ENCODE results near the gene CNNM4. TPM values are rescaled to one million over a fixed set of nuclear protein-coding genes. Genes with fewer than 3 reads are reported as not detected.

The CNNM4 gene
- total RNA-seq, 1 donor from 2014 or later = 5.9 TPM

- H3K27ac Mint-ChIP-seq (ENCODE audit: unreplicated experiment) = no peak overlapping the region
- peaks cover 3% of the 10 kb centered on the region for H3K4me1 Mint-ChIP-seq (ENCODE audit: unreplicated experiment)
- H3K4me3 Mint-ChIP-seq (ENCODE audit: unreplicated experiment) = no peak overlapping the region
- TF ChIP-seq CTCF (IDR thresholded peaks at IDR 0.05; ENCODE audit: unreplicated experiment) = no peak
- peaks cover 5% of the 10 kb centered on the region for H3K36me3 Mint-ChIP-seq (ENCODE audit: low read depth, unreplicated experiment)
- no peaks in the 10 kb centered on the region for H3K9me3 Mint-ChIP-seq (ENCODE audit: unreplicated experiment)
- peaks cover 6% of the 10 kb centered on the region for H3K27me3 Mint-ChIP-seq (ENCODE audit: unreplicated experiment)
- DNase-seq (ENCODE audit: low spot score) = no peak
These were observed 38.9 kb downstream of the CNNM4 start for GRCh38 chr2:96799623-96799935.

- Mint-ChIP-seq H3K4me3 (ENCODE audit: unreplicated experiment) (no peak overlapping the region), H3K27me3 (ENCODE audit: unreplicated experiment) (peaks cover 5% of the 10 kb centered on the region), H3K27ac (ENCODE audit: unreplicated experiment) (no peak overlapping the region), H3K9me3 (ENCODE audit: unreplicated experiment) (no peaks in the 10 kb centered on the region), H3K36me3 (ENCODE audit: low read depth, unreplicated experiment) (peaks cover 5% of the 10 kb centered on the region), H3K4me1 (ENCODE audit: unreplicated experiment) (peaks cover 3% of the 10 kb centered on the region)
- no peak for TF ChIP-seq CTCF (IDR thresholded peaks at IDR 0.05; ENCODE audit: unreplicated experiment)
- DNase-seq (ENCODE audit: low spot score) = no peak
These were observed 39.6 kb downstream of the CNNM4 start for GRCh38 chr2:96800061-96801004.

- H3K4me1 Mint-ChIP-seq (ENCODE audit: unreplicated experiment) = peaks cover 4% of the 10 kb centered on the region
- H3K9me3 Mint-ChIP-seq (ENCODE audit: unreplicated experiment) = no peaks in the 10 kb centered on the region
- H3K36me3 Mint-ChIP-seq (ENCODE audit: low read depth, unreplicated experiment) = peaks cover 5% of the 10 kb centered on the region
- peak; percentile 70 for DNase-seq (ENCODE audit: low spot score)
- peak; percentile 64 for TF ChIP-seq CTCF (IDR thresholded peaks at IDR 0.05; ENCODE audit: unreplicated experiment)
- H3K4me3 Mint-ChIP-seq (ENCODE audit: unreplicated experiment) = no peak overlapping the region
- H3K27ac Mint-ChIP-seq (ENCODE audit: unreplicated experiment) = no peak overlapping the region
- peaks cover 5% of the 10 kb centered on the region for H3K27me3 Mint-ChIP-seq (ENCODE audit: unreplicated experiment)
These were observed 40.5 kb downstream of the CNNM4 start for GRCh38 chr2:96801005-96801785.

GRCh38 chr2:96801786-96802595, 41.3 kb downstream of the CNNM4 start:
- H3K4me1 Mint-ChIP-seq (ENCODE audit: unreplicated experiment) = peaks cover 10% of the 10 kb centered on the region
- H3K27me3 Mint-ChIP-seq (ENCODE audit: unreplicated experiment) = peaks cover 5% of the 10 kb centered on the region
- DNase-seq (ENCODE audit: low spot score) = no peak

More at GRCh38 chr2:96801786-96802595, 41.3 kb downstream of the CNNM4 start:
- Mint-ChIP-seq H3K4me3 (ENCODE audit: unreplicated experiment) (no peak overlapping the region), H3K36me3 (ENCODE audit: low read depth, unreplicated experiment) (peaks cover 5% of the 10 kb centered on the region), H3K9me3 (ENCODE audit: unreplicated experiment) (no peaks in the 10 kb centered on the region), H3K27ac (ENCODE audit: unreplicated experiment) (no peak overlapping the region)
- no peak for TF ChIP-seq CTCF (IDR thresholded peaks at IDR 0.05; ENCODE audit: unreplicated experiment)
